ENCODE data around the gene PIGV.

The PIGV gene

GRCh38 chr1:26774462-26774861 lies 13.3 kb upstream of the PIGV start:
- no peak for DNase-seq (ENCODE audit: low spot score)

GRCh38 chr1:26775666-26776065 lies 12.1 kb upstream of the PIGV start:
- DNase-seq (ENCODE audit: low spot score): no peak

DNA sequence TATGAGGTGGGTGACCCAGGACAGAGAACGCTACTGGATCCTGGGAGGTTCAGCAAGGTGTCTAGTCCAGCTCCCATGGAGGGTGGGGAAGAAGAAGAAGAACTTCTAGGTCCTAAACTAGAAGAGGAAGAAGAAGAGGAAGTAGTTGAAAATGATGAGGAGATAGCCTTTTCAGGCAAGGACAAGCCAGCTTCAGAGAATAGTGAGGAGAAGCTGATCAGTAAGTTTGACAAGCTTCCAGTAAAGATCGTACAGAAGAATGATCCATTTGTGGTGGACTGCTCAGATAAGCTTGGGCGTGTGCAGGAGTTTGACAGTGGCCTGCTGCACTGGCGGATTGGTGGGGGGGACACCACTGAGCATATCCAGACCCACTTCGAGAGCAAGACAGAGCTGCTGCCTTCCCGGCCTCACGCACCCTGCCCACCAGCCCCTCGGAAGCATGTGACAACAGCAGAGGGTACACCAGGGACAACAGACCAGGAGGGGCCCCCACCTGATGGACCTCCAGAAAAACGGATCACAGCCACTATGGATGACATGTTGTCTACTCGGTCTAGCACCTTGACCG lies 8.6 kb upstream of the PIGV start:
- no peak for DNase-seq (ENCODE audit: low spot score)

DNA sequence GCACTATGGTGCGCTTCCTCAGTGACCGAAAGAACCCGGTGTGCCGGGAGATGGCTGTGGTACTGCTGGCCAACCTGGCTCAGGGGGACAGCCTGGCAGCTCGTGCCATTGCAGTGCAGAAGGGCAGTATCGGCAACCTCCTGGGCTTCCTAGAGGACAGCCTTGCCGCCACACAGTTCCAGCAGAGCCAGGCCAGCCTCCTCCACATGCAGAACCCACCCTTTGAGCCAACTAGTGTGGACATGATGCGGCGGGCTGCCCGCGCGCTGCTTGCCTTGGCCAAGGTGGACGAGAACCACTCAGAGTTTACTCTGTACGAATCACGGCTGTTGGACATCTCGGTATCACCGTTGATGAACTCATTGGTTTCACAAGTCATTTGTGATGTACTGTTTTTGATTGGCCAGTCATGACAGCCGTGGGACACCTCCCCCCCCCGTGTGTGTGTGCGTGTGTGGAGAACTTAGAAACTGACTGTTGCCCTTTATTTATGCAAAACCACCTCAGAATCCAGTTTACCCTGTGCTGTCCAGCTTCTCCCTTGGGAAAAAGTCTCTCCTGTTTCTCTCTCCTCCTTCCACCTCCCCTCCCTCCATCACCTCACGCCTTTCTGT lies 7.3 kb upstream of the PIGV start:
- no peak for DNase-seq (ENCODE audit: low spot score)

- no peak for DNase-seq (ENCODE audit: low spot score)
Measured at GRCh38 chr1:26781206-26781825, 6.4 kb upstream of the PIGV start.

GRCh38 chr1:26782521-26783212 lies 5.1 kb upstream of the PIGV start:
- DNase-seq (ENCODE audit: low spot score): no peak

DNA sequence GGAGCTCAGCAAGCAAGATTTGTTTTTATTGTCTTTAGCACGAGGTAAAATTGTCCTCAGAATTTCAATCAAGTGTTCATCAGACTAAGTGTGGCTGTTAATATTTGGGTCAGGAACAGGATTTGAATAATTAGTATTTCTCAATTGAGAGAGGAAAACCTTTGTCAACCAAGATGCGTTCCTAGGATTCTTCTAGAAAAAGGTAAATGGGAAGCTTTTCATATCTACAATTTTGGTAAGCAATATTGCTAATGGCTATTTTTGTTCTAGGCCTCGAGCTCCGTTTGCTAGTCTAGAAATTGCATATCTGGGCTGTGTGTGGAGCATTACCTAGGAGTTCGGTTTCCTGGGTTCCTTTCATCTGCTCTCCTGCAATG lies 4.1 kb upstream of the PIGV start:
- DNase-seq (ENCODE audit: low spot score): no peak

DNA sequence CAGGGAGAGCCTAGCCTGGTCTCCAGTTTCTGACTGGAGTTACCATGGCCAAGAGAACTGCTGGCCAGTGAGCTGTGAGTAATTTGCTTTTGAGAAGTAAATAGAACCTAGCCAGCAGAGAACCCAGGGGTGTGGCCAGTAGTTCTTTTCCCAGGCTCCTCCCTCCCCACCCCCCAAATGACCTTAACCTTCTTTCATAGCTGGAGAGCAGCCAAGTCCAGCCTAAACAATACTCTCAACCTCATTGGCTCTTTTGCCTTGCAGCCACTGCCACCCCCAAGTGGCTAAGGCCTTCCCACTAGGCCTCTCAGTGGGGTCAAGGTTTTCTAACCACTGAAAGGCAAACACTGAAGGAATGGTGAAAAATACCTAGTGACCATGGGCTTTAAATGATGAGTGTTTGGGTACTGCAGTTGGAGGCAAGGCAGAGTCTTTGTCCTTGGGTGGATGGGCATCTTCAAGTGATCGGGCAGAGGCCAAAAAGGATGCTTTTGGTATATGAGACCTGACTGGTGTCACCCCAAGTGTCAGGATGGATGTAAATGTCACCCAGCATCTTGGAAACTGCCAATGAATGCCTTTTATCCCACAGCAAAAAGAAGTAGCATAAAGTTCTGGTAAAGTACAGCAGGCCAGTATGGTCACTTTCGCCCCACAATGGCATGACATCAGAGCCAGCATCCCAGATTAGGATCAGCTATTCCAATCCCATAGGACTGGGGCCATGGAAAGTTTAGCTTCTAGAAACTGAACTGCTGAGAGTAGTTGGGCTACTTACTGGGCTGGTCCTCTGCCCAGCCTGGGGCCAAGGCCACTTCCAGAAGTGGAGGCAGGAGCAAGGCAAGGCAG lies 3.5 kb upstream of the PIGV start:
- DNase-seq (ENCODE audit: low spot score): peak; percentile 83

GRCh38 chr1:26784886-26785285 lies 2.9 kb upstream of the PIGV start:
- DNase-seq (ENCODE audit: low spot score): no peak

- no peak for DNase-seq (ENCODE audit: low spot score)
Measured at GRCh38 chr1:26785611-26786436, 1.9 kb upstream of the PIGV start.

- DNase-seq (ENCODE audit: low spot score): no peak
Measured at GRCh38 chr1:26786437-26787380, 1.0 kb upstream of the PIGV start.

DNA sequence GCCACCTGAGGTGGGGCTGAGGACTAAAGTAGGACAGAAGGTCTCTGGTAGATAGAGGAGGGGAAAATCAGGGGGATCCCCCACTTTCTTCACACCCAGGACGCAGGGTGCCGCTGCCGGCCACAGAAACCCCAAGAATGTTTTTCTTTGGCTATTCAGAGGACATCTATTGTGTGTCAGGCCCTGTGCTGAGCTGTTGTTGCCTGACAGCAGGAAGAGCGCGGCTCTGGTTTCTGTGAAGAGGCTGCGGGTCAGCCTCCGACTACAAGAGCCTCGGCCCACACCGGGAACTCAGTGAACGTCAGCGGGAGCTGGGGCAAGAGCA lies 407 bp upstream of the PIGV start:
- no peak for DNase-seq (ENCODE audit: low spot score)

DNA sequence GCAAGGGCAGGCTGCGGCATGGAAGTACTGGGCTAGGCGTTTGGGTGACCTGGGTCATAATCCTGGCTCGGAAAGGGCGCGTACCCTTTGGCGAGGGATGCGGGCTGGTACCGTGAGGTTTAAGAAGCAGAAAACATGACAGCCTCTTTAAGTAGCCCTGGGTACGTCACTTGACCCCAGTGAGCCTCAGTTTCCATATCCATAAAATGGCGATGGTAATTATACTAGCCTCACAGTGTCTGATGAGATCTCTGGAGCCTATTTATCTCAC lies 700 bp downstream of the PIGV start:
- DNase-seq (ENCODE audit: low spot score): no peak

GRCh38 chr1:26788836-26789611 lies 1.3 kb downstream of the PIGV start:
- peak; percentile 85 for DNase-seq (ENCODE audit: low spot score)

DNA sequence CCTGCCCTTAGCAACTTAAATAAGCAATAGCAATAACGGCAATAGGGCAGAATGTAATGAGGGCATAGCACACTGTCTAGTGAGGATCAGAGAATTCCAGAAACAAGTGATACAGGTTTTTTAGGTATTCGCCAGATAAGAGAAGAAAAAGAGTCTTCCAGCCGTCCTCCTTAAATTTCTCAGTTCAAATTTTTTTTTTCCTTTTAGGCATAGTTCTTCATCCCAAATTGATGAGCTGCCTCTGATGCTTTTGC lies 1.8 kb downstream of the PIGV start:
- DNase-seq (ENCODE audit: low spot score): no peak

DNA sequence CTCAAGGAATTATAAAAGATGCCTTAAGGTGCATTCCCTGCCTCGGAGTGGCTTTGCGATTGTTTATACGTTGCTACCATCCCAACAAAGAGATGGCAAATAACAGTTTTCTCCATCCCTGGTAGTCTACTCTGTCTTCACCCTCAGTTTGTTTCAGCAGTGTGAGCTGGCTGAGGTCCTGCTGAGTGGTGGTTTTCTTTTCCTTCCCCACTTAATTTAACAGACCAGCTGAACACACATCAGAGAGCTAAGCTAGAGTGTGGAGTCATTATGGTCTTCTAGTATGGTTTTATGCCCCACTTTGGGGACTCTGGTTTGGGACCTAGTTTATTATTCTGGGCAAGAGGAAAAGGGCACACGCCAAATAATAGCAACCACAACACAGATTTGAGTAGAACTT lies 2.2 kb downstream of the PIGV start:
- DNase-seq (ENCODE audit: low spot score): no peak

- DNase-seq (ENCODE audit: low spot score): no peak
Measured at GRCh38 chr1:26790551-26790953, 2.8 kb downstream of the PIGV start.

DNA sequence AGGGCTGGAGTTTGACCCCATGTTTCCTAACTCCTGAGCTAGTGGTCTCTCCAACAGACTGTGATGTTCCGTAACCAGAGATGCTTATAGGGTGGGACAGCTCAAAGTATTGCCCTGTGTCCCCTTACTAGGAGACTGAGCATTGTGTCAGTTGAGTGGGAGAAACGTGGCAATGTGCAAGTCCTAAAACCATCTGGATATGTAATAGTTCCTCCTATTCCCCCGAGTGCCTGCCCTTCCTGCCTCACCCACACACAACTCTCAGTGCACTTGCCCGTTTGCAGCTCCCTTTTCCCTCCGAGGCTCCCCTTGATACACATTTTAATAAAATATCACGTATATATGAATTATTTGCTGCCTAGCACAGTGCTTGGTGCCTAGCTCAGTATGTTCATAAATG lies 3.4 kb downstream of the PIGV start:
- DNase-seq (ENCODE audit: low spot score): no peak

DNA sequence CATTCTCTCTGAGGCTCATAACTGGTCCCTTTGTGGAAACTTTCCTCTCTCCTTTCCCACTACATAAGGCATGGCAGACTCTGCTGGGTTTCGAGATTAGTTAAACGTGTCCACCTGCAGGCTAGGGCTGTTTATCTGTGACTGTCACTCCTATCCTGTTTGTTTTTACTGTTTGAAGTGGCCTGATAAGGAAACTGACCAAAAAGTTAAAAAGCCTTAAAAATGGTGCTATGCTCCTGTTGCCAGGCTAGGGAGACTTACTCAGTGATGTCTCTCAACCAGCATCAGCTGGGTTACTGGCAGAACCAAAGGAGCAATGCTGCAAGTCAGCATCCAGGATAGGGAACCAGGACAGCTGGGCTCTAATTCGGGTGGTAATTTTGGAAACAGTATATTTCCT lies 3.9 kb downstream of the PIGV start:
- DNase-seq (ENCODE audit: low spot score): no peak

DNA sequence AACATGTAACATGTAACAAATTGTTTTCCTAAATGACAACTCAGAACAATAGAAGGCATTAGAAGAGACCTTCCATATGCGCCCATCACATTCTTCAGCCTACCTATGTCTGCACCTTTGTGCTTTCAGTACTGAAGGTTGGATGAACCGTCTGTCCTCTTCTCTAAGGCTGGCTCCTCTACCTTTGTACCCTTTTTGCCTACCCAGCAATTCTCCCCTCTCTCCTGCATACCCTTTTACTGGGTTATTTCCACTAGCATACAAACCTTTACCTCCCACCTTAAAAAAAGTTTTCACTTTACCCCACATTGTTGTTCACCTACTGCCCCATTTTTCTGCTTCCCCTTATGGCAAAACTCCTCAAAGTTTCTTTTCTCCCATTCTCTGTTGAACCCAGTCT lies 5.2 kb downstream of the PIGV start:
- DNase-seq (ENCODE audit: low spot score): no peak
